ENCODE data around the gene PHF11.
"Not testable (repeated sequence)": the region's sequence is repeated elsewhere in the genome, so short reads cannot be mapped to it uniquely, and the experiment has no call there.

The PHF11 gene

DNA sequence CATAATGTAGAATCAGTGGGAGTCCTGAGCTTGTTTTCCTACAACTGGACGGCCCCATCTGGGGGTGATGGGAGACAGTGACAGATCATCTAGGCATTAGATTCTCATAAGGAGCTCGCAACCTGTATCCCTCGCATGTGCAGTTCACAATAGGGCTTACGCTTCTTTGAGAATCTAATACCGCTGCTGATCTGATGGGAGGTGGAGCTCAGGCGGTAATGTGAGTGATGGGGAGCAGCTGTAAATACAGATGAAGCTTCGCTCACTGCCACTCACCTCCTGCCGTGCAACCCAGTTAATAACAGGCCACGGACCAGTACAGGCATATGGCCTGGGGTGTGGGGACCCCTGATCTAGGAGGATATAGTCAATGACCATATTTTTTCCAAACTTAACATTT is 50.8 kb downstream of the PHF11 start:
- no peak for DNase-seq (ENCODE audit: low spot score)

DNA sequence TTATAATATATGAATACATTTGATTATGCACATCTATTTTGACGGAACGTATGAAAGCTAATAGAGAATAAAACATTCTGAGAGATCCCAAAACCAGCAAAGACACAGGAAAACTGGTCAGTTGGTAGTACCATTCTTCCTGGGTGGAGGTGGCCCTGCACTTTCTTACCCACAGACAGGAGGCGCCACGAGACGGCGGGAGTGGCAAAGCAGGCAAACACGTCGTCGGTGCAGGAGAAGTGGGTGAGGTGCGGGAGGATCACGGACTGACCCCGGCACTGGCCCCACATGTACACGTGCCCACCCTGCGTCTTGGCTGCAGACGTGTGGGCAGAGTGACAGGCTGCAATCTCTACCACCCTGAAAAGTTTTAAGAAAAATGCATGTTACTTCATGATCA is 53.5 kb downstream of the PHF11 start:
- no peak for DNase-seq (ENCODE audit: low spot score)

DNA sequence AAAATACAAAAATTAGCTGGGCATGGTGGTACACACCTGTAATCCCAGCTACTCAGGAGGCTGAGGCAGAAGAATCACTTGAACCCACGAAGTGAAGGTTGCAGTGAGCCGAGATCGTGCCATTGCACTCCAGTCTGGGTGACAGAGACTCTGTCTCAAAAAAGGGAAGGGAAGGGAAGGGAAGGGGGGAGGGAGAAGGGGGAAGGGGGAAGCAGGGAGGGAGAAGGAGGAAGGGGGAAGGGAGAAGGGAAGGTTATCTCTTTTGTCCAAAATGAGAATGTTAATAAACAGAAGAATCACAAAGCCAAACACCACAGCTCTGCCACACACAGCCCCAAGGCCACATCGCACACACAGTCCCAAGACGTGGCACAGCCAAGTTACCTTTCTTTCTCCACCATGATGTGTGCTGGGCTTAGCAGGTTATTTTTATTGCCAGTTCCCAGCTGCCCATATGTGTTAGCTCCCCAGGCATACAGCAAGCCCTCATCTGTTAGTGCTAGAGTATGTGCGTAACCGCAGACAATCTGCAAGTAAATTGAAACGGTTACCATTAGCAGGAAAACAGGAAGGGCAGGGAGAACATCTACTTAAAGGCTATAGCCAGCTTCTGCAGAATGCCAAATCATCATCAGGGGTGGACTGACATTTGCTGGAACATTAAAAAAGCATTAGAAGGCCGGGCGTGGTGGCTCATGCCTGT is 55.3 kb downstream of the PHF11 start:
- DNase-seq (ENCODE audit: low spot score) = no peak

DNA sequence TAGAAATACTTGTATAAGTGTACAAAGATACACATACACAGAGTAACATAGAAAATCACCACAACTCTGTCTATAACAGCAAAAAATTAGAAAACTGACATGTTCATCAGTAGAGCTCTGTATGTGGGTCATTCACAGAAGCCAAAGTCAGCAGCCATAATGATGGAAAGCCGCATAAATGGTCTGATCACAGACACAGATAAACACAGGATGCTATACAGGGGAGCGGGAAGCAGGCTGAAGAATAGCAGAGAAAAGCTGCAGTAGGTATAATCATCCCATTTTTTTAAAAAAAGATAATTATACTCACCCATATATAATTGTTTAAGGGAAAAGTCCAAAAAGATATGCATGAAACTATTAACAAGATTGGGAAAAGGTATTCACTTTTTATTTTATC is 58.1 kb downstream of the PHF11 start:
- DNase-seq (ENCODE audit: low spot score) = no peak

DNA sequence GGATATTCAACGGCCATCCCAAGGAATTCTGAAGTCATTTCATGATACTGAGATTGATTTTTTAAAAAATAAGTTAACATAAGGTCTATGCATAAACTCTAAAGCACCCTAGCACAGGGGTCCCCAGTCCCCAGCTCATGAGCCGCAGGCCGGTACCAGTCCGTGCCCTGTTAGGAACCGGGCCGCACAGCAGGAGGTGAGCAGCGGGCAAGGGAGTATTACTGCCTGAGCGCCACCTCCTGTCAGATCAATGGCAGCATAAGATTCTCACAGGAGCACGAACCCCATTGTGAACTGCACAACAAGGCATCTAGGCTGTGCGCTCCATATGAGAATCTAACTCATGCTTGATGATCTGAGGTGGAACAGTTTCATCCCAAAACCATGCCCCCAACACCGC is 58.6 kb downstream of the PHF11 start:
- DNase-seq (ENCODE audit: low spot score) = no peak

DNA sequence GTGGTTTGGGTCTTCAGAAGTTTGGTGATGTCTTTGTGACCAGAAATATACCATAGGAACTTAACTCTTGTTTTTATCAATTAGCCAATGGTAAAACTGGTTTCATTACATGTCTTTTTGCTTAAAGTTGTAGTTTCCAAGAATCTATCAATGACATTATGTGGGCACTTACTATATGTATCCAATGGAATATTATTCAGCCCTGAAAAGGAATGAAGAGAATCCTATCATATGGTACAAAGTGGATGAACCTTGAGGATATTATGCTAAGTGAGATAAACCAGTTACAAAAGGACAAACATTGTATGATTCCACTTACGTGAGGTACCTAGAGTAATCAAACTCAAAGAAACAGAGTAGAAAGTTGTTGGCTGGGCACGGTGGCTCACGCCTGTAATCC is 63.3 kb downstream of the PHF11 start:
- DNase-seq (ENCODE audit: low spot score) = no peak

DNA sequence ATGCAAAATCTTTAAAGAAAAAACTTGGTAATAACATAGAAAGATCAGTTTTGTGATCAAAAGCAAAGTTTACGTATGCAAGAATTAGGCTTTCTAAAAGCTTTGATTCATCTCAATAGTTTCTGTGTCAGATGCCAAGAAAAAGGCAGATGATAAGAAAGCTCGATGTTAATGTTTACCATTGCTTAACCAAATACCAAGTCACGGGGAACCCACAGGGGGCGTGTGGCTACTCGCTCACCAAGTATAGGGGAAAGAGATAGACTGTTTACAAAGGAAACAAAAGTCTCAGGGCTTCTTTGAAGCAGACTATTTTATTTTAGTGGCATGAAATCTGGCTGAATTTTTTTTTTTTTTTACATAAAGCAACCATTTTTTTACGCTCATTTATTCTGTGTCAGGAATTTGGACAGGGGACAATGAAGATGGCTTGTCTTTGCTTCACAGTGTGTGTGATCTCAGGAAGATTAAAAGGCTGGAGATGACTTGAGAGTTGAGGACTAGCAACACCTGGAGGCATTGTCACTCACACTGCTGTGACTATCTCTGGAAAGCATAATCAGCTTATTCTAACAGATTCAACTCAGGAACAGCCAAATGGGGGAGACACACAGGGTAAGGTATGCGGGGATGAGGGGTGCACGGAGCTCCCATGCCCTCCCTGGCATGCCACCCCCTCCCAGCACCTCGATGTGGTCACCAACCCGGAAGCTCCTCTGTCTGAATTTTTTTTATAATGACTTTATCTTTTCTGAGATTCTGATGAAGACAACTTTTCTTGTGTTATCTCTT is 64.7 kb downstream of the PHF11 start:
- no peak for DNase-seq (ENCODE audit: low spot score)

DNA sequence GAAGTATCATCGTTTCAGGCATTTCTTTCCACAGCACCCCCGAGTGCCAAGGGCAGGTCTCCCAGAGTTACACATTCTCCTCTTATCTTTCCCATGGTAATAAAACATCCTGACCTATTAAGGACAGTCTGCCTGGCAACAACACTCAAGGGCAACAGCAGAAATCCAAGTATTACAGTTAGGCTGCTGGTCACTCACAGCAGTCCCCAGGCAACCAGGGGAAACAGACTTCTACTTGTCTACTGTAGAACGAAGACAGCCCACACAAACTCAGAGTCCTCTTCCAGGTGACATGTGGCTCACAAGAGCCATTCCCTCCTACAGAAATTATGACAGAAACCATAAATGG is 65.3 kb downstream of the PHF11 start:
- no peak for DNase-seq (ENCODE audit: low spot score)

DNA sequence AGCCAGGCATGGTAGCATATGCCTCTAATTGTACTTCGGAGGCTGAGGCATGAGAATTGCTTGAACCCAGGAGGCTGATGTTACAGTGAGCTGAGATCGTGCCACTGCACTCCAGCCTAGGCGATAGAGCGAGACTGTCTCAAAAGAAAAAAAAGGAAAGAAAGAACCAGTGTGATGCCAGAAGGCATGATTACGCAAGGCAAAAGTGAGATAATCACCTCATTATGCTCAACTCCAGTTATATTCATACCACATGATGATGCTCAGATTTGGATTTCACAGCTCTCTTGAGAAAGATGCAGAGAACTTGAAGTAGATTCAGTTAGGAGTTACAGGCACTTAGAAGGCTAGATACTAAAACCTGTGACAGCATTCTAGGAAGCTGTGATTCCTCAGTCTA is 67.8 kb downstream of the PHF11 start:
- no peak for DNase-seq (ENCODE audit: low spot score)

DNA sequence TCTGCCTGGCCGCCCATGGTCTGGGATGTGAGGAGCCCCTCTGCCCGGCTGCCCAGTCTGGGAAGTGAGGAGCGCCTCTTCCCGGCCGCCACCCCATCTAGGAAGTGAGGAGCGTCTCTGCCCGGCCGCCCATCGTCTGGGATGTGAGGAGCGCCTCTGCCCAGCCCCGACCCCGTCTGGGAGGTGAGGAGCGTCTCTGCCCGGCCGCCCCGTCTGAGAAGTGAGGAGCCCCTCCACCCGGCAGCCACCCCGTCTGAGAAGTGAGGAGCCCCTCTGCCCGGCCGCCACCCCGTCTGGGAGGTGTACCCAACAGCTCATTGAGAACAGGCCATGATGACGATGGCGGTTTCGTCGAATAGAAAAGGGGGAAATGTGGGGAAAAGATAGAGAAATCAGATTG is 69.7 kb downstream of the PHF11 start:
- not testable (repeated sequence) for DNase-seq (ENCODE audit: low spot score)

DNA sequence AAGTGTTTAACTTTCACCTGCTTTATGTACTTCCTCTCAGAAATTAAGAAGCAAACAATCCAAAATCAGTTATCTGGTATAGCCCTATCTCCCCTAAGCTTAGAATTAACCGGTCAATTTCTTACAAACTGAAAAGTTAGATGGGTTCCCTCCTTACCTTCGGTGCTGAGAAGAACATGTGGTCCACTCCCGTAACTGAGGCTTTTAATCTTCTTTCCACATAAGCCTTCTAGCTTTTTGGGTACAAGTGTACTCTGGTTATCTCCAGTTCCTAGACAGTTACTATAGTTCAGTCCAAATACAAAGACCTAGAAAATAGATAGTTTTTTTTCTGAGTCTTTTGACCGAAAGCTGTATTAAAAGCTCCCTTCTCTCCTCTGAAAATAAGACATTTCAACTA is 70.7 kb downstream of the PHF11 start:
- no peak for DNase-seq (ENCODE audit: low spot score)

DNA sequence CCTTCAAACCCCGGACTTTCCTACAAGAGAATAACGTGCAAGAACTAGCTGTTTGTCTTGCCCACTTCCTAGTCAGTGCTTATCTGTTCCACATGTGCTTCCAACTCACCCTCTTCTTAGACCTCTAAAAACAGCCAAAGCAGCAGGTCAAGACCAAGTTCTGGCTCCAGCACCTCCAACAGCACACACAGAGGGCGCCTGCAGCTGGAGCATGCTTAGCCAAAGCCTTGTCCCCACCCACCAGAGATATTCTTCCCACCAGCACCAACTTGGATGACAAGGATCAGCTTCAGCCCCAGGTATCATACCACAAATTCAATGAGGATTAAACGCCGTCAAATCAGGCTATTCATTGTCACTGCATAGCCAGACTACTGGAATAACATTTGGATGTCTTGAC is 71.7 kb downstream of the PHF11 start:
- no peak for DNase-seq (ENCODE audit: low spot score)

DNA sequence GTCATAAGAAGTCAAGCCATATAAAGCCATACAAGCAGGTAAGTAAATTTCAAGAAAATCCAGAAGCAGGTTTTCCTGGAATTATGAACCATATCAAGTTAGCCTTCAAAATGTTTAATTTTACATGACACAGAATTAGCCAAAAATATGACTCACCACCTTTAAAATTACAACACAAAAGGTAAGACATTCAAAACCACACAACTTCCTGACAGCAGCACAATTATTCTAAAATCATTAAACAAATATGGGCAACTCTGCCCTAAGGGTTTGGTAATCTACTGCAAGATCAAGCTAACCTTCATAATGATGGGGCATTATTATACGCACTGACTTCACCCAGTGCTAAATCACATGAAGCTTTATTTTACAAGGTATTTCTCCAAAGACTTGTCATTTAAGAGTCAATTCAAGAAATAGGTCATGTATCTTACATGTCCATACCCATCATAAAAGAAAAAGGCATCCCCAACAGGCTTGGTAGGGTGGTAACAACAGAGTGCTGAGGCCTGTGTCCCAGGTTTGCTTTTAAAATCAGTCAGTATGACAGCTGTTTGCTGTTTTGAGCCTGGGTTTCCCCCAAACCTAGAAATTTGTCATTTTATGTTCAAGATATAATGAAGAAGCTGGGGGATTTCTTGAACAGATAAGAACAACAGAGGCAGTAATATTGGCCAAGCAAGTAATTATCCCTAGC is 74.4 kb downstream of the PHF11 start:
- DNase-seq (ENCODE audit: low spot score) = peak; percentile 72

DNA sequence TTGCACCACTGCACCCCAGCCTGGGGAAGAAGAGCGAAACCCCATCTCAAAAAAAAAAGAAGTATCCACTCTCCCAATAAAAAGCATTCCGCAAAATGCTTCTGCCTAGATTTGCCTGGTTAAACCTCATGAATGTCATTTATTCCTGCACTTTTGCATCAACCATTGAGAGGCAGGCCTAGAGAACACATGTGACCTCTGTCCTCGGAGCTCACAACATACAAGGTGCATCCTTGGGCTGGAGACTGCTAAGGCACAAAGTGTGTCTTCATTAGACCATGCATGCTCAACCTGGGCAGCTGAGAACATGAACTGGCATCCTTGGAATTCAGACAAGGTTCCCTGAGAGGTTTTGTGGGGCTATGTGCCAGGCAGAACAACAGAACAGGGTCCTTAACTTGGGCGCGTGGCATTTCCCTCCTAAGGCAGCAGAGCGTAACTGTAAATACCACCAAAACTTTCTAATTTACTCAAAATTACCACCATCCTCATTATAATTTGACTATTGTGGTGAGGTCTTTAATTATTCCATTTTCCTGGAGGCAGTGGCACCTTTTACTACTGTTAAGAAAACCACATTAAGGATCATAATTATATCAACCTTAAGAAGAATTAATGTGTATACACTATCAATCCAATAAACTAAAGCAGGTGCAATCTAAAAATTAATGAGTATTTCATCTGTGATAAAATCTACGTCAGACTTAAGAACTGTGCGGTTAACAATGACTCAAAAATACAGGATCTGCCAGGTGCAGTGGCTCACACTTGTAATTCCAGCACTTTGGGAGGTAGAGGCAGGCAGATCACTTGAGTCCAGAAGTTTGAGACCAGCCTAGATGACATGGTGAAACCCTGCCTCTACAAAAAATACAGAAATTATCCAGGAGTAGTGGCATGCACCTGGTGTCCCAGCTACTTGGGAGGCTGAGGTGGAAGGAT is 75.8 kb downstream of the PHF11 start:
- no peak for DNase-seq (ENCODE audit: low spot score)

Data from CD4-positive, alpha-beta T cell treated with Interleukin-15 for 4 hours (primary cell).